WTC11 (cell line): Measurements from ENCODE around the gene ZNF576. TPM values are rescaled to one million over a fixed set of nuclear protein-coding genes. Genes with fewer than 3 reads are reported as not detected.

Experiments used
- ATAC-seq: fragments of 200-7000 bp; cut with Tn5 transposase; 2 replicates; pipeline ENCODE4 v1.10.0; 2021; ENCODE audit warnings: mild to moderate bottlenecking, moderate library complexity
- CTCF ChIA-PET: fragments of 300-600 bp; sonication (Branson Sonifier 250); formaldehyde crosslinking; loops from one replicate; lab custom pipeline; 2021; ENCODE audit warnings: antibody characterized with exemption; lab: Charles Lee
- POLR2A ChIA-PET: fragments of 350-600 bp; sonication (Branson Sonifier 250); formaldehyde crosslinking; loops from one replicate; lab custom pipeline; 2021; ENCODE audit warnings: antibody characterized with exemption; lab: Charles Lee
- DNase-seq: peaks from one replicate; pipeline ENCODE4 v3.0.0; 2021; ENCODE audit warnings: low spot score
- H3K27ac Mint-ChIP-seq: 2 replicates; pipeline ENCODE4 v1.8.0; 2021; ENCODE audit warnings: mixed read lengths
- H3K27me3 Mint-ChIP-seq: 2 replicates; pipeline ENCODE4 v1.8.0; 2021; ENCODE audit warnings: low read depth, mild to moderate bottlenecking, moderate library complexity, mixed read lengths
- H3K36me3 Mint-ChIP-seq: 2 replicates; pipeline ENCODE4 v1.8.0; 2021; ENCODE audit warnings: mixed read lengths
- H3K4me1 Mint-ChIP-seq: 2 replicates; pipeline ENCODE4 v1.8.0; 2022; ENCODE audit warnings: mixed read lengths
- H3K4me3 Mint-ChIP-seq: 2 replicates; pipeline ENCODE4 v1.8.0; 2021; ENCODE audit warnings: mild to moderate bottlenecking, moderate library complexity, mixed read lengths
- H3K9me3 Mint-ChIP-seq: 2 replicates; pipeline ENCODE4 v1.8.0; 2021; ENCODE audit warnings: mixed read lengths
- ETV6 ChIP-seq: sonication (generic); formaldehyde crosslinking; IDR thresholded peaks from 2 replicates; pipeline ENCODE4 v1.8.1; 2022; ENCODE audit warnings: mild to moderate bottlenecking, missing genetic modification reagents
- FOXP1 ChIP-seq: sonication (generic); formaldehyde crosslinking; IDR thresholded peaks from 2 replicates; pipeline ENCODE4 v1.8.0; 2022; ENCODE audit warnings: missing genetic modification reagents, mild to moderate bottlenecking, moderate library complexity, borderline replicate concordance
- HMGXB4 ChIP-seq: sonication (generic); formaldehyde crosslinking; IDR thresholded peaks from 2 replicates; pipeline ENCODE4 v1.8.1; 2023; ENCODE audit warnings: mild to moderate bottlenecking, moderate library complexity, missing genetic modification reagents
- IRF1 ChIP-seq: sonication (generic); formaldehyde crosslinking; IDR thresholded peaks from 2 replicates; pipeline ENCODE4 v1.8.0; 2023; ENCODE audit warnings: missing genetic modification reagents
- TEAD1 ChIP-seq: sonication (generic); formaldehyde crosslinking; IDR thresholded peaks from 2 replicates; pipeline ENCODE4 v1.8.0; 2022; ENCODE audit warnings: mild to moderate bottlenecking, missing genetic modification reagents
- ZBTB21 ChIP-seq: sonication (generic); formaldehyde crosslinking; IDR thresholded peaks from 2 replicates; pipeline ENCODE4 v1.8.1; 2023; ENCODE audit warnings: mild to moderate bottlenecking, missing genetic modification reagents, borderline replicate concordance
- ZNF281 ChIP-seq: sonication (generic); formaldehyde crosslinking; IDR thresholded peaks from 2 replicates; pipeline ENCODE4 v1.8.0; 2023; ENCODE audit warnings: mild to moderate bottlenecking, missing genetic modification reagents
- total RNA-seq: library from RNA; stranded (reverse); gene quantifications from 3 replicates; pipeline ENCODE4 v1.2.3, GENCODE V29; 2021
- TF ChIP-seq, protein P1 (sequence below): sonication (generic); formaldehyde crosslinking; IDR thresholded peaks from 2 replicates; pipeline ENCODE4 v1.8.1; 2022; ENCODE audit warnings: low read depth, mild to moderate bottlenecking, moderate library complexity, missing genetic modification reagents, borderline replicate concordance
- TF ChIP-seq, protein P2 (sequence below): fragments of 250-450 bp; sonication (Bioruptor Pico); IDR thresholded peaks from 2 replicates; pipeline ENCODE4 v1.9.0; 2021; ENCODE audit warnings: mild to moderate bottlenecking, borderline replicate concordance
- TF ChIP-seq, protein P3 (sequence below): fragments of 250-450 bp; sonication (Bioruptor Pico); IDR thresholded peaks from 2 replicates; pipeline ENCODE4 v1.8.0; 2021; ENCODE audit warnings: mild to moderate bottlenecking
- TF ChIP-seq, protein P4 (sequence below): sonication (generic); formaldehyde crosslinking; IDR thresholded peaks from 2 replicates; pipeline ENCODE4 v1.8.0; 2023; ENCODE audit warnings: missing genetic modification reagents, mild to moderate bottlenecking, borderline replicate concordance

The ZNF576 gene
- total RNA-seq, 1 experiment from 2014 or later: 15.9 TPM

GRCh38 chr19:43639519-43640423 is 43.4 kb downstream of the ZNF576 start, which contains the start of gene CADM4 (continued):
- TF ChIP-seq ZNF281 (no peak), FOXP1 (CRISPR knock-in tag) (peak; percentile 41; the same call in 1 of the 2 replicates), IRF1 (peak; percentile 70; the same call in 1 of the 2 replicates)
- TF ChIP-seq, protein P1, sequence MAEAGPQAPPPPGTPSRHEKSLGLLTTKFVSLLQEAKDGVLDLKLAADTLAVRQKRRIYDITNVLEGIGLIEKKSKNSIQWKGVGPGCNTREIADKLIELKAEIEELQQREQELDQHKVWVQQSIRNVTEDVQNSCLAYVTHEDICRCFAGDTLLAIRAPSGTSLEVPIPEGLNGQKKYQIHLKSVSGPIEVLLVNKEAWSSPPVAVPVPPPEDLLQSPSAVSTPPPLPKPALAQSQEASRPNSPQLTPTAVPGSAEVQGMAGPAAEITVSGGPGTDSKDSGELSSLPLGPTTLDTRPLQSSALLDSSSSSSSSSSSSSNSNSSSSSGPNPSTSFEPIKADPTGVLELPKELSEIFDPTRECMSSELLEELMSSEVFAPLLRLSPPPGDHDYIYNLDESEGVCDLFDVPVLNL: peak; percentile 65; the same call in 1 of the 2 replicates
- TF ChIP-seq, protein P2, sequence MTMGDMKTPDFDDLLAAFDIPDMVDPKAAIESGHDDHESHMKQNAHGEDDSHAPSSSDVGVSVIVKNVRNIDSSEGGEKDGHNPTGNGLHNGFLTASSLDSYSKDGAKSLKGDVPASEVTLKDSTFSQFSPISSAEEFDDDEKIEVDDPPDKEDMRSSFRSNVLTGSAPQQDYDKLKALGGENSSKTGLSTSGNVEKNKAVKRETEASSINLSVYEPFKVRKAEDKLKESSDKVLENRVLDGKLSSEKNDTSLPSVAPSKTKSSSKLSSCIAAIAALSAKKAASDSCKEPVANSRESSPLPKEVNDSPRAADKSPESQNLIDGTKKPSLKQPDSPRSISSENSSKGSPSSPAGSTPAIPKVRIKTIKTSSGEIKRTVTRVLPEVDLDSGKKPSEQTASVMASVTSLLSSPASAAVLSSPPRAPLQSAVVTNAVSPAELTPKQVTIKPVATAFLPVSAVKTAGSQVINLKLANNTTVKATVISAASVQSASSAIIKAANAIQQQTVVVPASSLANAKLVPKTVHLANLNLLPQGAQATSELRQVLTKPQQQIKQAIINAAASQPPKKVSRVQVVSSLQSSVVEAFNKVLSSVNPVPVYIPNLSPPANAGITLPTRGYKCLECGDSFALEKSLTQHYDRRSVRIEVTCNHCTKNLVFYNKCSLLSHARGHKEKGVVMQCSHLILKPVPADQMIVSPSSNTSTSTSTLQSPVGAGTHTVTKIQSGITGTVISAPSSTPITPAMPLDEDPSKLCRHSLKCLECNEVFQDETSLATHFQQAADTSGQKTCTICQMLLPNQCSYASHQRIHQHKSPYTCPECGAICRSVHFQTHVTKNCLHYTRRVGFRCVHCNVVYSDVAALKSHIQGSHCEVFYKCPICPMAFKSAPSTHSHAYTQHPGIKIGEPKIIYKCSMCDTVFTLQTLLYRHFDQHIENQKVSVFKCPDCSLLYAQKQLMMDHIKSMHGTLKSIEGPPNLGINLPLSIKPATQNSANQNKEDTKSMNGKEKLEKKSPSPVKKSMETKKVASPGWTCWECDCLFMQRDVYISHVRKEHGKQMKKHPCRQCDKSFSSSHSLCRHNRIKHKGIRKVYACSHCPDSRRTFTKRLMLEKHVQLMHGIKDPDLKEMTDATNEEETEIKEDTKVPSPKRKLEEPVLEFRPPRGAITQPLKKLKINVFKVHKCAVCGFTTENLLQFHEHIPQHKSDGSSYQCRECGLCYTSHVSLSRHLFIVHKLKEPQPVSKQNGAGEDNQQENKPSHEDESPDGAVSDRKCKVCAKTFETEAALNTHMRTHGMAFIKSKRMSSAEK (CRISPR knock-in tag): no peak
- TF ChIP-seq, all 79 proteins: peak for 7

DNA sequence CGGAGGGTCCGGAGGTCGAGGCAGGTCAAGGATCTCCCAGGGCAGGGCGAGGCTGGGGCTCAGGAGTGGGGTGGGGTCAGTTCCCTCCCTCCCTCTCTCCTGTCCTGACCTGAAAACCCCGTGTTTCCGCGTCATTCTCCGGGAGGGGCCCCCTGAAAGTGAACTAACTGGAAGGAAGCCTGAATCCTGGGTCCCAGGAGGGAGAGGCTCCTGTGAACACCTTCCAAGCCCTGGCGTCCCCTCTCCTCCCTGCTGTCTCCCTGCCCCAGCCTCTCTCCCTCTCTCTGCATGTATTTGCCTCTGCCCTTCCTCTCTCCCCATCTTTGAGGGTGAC is 44.0 kb downstream of the ZNF576 start:
- DNase-seq: no peak
- ChIA-PET POLR2A (no interaction called here), CTCF (no interaction called here)
- Mint-ChIP-seq H3K27ac (no peak overlapping the region), H3K9me3 (no peaks in the 10 kb centered on the region), H3K4me1 (peaks cover 20% of the 10 kb centered on the region), H3K27me3 (peaks cover 83% of the 10 kb centered on the region), H3K36me3 (no peaks in the 10 kb centered on the region), H3K4me3 (peak overlapping the region; percentile 81)
- no peak for ATAC-seq
- TF ChIP-seq, protein P3, sequence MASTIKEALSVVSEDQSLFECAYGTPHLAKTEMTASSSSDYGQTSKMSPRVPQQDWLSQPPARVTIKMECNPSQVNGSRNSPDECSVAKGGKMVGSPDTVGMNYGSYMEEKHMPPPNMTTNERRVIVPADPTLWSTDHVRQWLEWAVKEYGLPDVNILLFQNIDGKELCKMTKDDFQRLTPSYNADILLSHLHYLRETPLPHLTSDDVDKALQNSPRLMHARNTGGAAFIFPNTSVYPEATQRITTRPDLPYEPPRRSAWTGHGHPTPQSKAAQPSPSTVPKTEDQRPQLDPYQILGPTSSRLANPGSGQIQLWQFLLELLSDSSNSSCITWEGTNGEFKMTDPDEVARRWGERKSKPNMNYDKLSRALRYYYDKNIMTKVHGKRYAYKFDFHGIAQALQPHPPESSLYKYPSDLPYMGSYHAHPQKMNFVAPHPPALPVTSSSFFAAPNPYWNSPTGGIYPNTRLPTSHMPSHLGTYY (CRISPR knock-in tag): no peak
- no peak for TF ChIP-seq ZBTB21 (CRISPR knock-in tag)
- no peak for TF ChIP-seq ETV6 (CRISPR knock-in tag)
- TF ChIP-seq, protein P4, sequence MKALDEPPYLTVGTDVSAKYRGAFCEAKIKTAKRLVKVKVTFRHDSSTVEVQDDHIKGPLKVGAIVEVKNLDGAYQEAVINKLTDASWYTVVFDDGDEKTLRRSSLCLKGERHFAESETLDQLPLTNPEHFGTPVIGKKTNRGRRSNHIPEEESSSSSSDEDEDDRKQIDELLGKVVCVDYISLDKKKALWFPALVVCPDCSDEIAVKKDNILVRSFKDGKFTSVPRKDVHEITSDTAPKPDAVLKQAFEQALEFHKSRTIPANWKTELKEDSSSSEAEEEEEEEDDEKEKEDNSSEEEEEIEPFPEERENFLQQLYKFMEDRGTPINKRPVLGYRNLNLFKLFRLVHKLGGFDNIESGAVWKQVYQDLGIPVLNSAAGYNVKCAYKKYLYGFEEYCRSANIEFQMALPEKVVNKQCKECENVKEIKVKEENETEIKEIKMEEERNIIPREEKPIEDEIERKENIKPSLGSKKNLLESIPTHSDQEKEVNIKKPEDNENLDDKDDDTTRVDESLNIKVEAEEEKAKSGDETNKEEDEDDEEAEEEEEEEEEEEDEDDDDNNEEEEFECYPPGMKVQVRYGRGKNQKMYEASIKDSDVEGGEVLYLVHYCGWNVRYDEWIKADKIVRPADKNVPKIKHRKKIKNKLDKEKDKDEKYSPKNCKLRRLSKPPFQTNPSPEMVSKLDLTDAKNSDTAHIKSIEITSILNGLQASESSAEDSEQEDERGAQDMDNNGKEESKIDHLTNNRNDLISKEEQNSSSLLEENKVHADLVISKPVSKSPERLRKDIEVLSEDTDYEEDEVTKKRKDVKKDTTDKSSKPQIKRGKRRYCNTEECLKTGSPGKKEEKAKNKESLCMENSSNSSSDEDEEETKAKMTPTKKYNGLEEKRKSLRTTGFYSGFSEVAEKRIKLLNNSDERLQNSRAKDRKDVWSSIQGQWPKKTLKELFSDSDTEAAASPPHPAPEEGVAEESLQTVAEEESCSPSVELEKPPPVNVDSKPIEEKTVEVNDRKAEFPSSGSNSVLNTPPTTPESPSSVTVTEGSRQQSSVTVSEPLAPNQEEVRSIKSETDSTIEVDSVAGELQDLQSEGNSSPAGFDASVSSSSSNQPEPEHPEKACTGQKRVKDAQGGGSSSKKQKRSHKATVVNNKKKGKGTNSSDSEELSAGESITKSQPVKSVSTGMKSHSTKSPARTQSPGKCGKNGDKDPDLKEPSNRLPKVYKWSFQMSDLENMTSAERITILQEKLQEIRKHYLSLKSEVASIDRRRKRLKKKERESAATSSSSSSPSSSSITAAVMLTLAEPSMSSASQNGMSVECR: no peak
- no peak for TF ChIP-seq ZNF281
- no peak for TF ChIP-seq TEAD1 (CRISPR knock-in tag)
- no peak for TF ChIP-seq HMGXB4
